T-helper 2 cell (primary cell): ENCODE data around the gene S100PBP.

Experiments used
- DNase-seq, 5 experiments: peaks; one replicate each; pipeline versions ENCODE4 v3.0.0 to v3.0.0-alpha.2; 2012 to 2022

The S100PBP gene

GRCh38 chr1:32871364-32872191, 54.1 kb downstream of the S100PBP start:
- no peak for DNase-seq

GRCh38 chr1:32872192-32872460, 54.7 kb downstream of the S100PBP start:
- no peak for DNase-seq

- no peak for DNase-seq
Observed at GRCh38 chr1:32873484-32873883, 56.0 kb downstream of the S100PBP start.

- no peak for DNase-seq
Observed at GRCh38 chr1:32874860-32875752, 57.7 kb downstream of the S100PBP start.

GRCh38 chr1:32876341-32877210, 59.1 kb downstream of the S100PBP start:
- DNase-seq, result peak in 3 of 5 experiments; percentile 36 to 67 (median 44)

- DNase-seq, result no peak
Observed at GRCh38 chr1:32877211-32878110, 60.0 kb downstream of the S100PBP start.

- no peak for DNase-seq
Observed at GRCh38 chr1:32878183-32878582, 60.7 kb downstream of the S100PBP start.

GRCh38 chr1:32878637-32879041, 61.2 kb downstream of the S100PBP start:
- no peak for DNase-seq

GRCh38 chr1:32881291-32881690, 63.8 kb downstream of the S100PBP start:
- no peak for DNase-seq

- DNase-seq, result no peak
Observed at GRCh38 chr1:32881871-32882850, 64.7 kb downstream of the S100PBP start.

GRCh38 chr1:32883338-32884031, 66.0 kb downstream of the S100PBP start:
- no peak for DNase-seq

GRCh38 chr1:32884032-32884372, 66.5 kb downstream of the S100PBP start:
- DNase-seq, result no peak

- DNase-seq, result no peak
Observed at GRCh38 chr1:32884726-32885125, 67.3 kb downstream of the S100PBP start.

GRCh38 chr1:32885676-32886003, 68.2 kb downstream of the S100PBP start:
- no peak for DNase-seq

- DNase-seq, result peak in 2 of 5 experiments; percentile 15 to 42
Observed at GRCh38 chr1:32886004-32886827, 68.8 kb downstream of the S100PBP start, which contains the start of gene HPCA. Gene HPCA, plus strand, starts transcription at chr1:32886491. Its CDS starts 2,408 bp downstream, at chr1:32888899.

- no peak for DNase-seq
Observed at GRCh38 chr1:32886828-32887414, 69.5 kb downstream of the S100PBP start.

- no peak for DNase-seq
Observed at GRCh38 chr1:32887623-32888022, 70.2 kb downstream of the S100PBP start.

GRCh38 chr1:32888134-32888533, 70.7 kb downstream of the S100PBP start:
- no peak for DNase-seq
